Esophagus mucosa (tissue), 1 donor: Measurements from ENCODE around the gene MGA. TPM values are rescaled to one million over a fixed set of nuclear protein-coding genes. Genes with fewer than 3 reads are reported as not detected.
"Not testable (repeated sequence)": the region's sequence is repeated elsewhere in the genome, so short reads cannot be mapped to it uniquely, and the experiment has no call there.

Experiments used
- ATAC-seq: fragments of 200-7000 bp; cut with Tn5 transposase; one replicate; pipeline ENCODE4 v1.9.1; 2020
- total RNA-seq: library from RNA; stranded (reverse); gene quantifications from one replicate; pipeline ENCODE4 v1.2.4, GENCODE V29; 2023
- donor health status: DM: yes; HTN: yes; CAD: no.

The MGA gene
- total RNA-seq, 1 donor from 2014 or later, result 18.2 TPM

DNA sequence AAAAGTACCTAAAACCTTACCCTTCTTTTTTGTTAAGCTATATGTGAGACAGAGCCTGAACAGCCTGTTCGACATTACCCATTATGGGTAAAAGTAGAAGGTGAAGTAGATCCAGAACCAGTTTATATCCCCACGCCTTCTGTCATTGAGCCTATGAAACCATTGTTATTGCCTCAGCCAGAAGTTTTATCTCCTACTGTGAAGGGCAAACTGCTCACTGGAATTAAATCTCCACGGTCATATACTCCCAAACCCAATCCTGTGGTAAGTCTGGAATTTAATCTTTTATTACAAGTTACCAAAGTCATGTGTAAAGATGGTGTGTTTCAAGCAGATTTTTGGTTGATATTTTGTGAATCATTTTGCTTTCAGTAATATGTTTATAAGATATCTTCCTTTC lies 66.9 kb downstream of the MGA start:
- peak; percentile 25 for ATAC-seq

DNA sequence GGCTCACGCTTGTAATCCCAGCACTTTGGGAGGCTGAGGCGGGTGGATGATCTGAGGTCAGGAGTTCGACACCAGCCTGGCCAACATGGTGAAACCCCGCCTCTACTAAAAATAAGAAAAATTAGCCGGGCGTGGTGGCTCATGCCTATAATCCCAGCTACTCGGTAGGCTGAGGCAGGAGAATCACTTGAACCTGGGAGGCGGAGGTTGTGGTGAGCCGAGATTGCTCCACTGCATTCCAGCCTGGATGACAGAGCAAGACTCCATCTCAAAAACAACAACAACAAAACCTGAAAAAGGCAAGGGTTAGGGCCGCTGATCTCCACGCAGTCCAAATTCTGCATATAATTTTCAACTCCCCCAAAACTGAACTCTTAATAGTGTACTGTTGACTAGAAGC lies 67.9 kb downstream of the MGA start:
- ATAC-seq, result not testable (repeated sequence)

DNA sequence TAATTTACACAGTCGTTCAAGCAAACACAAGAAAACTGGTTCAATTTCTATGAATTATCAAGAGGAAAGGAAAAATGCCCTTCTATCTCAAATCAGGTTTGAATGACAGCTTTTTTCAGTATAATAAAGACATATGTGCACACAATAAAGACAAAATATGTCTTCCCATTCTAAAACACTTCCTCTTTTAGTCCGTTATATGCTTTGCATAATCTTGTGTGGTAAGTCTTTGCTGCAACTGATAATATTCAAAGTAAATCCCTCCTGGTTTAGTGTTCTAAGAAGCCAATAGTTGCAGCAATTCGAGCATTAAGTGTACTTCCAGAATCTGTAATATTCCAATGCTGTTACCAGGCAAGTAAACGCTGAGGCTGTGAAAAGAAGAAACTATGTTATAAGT lies 70.3 kb downstream of the MGA start:
- no peak for ATAC-seq

DNA sequence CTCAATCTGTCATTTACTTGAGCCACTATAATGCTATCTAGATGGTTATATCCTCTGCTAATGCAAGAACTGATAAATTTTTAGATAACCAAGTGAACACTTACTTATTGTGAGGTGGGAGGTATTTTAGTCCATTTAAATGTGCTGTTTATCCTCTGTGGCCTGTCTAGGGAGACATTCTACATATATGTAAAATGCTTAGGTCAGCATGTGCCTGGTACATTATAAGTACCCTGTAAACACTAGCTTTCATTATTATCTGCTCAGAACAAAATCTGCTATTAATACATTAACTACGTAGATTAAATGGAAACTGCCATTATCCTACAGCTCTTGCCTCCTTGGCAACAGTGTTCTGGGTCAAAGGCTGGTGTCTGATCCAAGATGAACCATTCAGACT lies 72.3 kb downstream of the MGA start:
- ATAC-seq, result no peak

DNA sequence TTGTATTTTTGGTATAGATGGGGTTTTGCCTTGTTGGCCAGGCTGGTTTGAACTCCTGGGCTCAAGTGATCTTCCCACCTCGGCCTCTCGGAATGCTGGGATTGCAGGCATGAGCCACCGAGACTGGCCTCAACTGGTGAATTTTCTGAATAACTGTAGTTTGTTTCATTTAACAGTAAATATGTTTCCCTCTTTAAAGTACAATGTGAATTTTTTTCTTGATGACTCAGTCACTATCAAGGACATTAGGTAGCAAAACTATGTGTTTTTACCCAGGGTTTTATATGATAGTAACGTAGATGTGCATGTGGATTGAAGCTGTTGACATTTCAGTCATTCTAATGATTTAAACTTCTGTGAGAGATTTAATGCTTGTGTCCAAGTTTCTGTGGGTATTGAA lies 73.9 kb downstream of the MGA start:
- ATAC-seq, result no peak

DNA sequence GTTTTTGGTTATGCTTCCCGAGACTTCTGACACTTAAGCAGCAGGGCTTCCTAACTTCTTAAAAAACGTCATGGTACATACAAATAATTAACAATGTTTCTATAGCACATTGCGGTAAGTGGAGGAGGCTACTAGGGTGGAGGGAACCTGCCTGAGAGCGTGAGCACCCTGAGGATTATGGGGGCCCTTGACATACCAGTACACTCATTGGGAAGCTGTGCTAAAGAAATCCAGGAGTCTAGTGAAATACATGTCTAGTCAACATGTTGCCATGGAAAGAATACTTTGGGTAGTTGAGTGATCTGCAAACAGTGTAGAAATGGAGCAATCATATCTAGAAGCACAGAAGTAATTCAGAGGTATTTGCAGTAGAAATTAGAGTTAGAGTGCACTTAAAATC lies 74.8 kb downstream of the MGA start:
- no peak for ATAC-seq

DNA sequence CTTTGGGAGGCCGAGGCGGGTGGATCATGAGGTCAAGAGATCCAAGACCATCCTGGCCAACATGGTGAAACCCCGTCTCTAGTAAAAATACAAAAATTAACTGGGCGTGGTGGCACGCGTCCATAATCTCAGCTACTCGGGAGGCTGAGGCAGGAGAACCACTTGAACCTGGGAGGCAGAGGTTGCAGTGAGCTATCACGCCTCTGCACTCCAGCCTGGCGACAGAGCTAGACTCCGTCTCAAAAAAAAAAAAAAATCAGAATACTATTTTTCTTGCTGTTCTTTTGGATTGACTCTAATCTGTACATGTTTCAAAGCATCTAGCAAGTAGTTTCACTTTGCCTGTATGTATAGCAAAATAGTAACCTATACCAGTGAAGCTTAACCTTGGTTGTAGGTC lies 75.3 kb downstream of the MGA start:
- ATAC-seq, result not testable (repeated sequence)

DNA sequence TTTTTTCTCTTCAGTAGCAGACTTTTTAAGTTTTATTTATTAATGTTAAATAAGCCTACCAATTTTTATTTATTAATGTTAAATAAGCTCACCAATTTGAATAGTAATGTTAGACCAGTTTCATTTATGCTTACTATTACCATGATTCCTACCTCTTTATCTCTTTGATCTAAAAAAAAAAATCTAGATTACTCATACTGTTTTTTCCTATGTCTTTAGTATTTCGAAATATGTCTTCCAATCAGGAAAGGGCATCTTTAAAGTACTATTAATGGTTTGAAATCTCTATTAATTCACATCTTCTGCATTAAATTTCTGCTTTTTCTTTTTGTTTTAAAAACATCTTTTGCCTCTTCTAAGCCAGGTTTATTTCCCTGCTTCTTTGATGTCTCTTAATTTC lies 86.6 kb downstream of the MGA start:
- ATAC-seq, result no peak

DNA sequence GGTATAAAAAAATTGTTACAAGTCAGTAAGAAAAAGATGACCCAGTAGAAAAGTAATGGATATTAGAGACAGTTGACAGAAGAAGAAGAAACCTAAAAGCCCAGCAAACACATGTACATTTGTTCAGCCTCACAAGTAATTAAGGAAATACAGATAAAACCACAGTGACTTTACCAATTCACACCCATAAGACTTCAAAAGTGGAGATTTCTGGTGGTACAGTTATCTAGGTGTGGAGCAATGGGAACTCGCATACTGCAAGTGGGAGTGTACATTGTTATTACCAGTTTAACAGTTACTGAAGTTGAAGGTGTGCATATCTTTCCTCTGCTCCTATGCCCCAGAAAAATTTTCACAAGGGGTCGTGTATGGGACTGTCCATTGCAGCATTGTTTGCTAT lies 96.0 kb downstream of the MGA start:
- no peak for ATAC-seq

DNA sequence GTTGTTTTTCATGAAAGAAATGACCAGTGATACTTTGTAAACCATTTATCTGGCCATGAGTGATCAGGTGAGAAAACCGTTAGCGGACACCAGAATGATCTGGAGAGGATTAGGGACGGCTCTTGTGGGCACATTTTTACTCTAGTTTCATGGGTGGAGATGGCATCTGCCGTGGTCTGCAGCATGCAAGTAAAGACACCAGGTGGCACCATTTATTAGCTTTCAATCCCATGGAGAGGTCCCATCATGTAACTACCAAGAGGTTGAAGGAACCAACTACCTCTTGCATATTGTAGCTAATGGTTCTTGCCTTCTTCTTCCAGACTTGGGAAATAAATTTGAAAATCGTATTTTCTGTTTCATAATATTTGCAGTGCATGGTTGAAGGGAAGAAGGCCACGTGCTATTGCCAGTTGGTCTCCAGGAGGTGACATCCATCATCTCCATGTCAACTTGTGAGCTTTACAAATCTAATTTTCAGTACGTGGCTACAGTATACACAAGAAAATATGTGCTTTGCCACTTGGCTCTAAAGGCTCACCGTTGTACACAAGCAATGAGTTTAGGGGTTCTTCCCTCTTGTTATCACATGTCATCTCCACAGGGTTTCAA lies 112.6 kb downstream of the MGA start:
- peak; percentile 50 for ATAC-seq

DNA sequence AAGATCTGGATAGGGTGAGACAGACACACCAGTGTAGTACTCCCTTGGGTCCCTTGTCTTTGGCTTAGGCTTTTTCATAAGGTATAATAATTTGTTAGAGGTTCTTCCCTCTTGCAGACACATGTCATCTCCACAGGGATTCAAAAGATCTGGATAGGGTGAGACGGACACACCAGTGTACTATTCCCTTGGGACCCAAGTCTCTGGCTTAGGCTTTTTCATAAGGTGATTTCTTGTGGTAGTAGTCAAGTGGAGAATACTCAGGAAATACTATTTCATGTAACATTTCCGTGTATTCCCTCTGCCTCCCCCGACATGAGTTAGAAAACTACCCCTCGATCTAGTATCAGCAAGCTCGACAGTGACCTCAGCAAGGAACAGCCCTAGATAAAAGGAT lies 113.1 kb downstream of the MGA start:
- ATAC-seq, result no peak

DNA sequence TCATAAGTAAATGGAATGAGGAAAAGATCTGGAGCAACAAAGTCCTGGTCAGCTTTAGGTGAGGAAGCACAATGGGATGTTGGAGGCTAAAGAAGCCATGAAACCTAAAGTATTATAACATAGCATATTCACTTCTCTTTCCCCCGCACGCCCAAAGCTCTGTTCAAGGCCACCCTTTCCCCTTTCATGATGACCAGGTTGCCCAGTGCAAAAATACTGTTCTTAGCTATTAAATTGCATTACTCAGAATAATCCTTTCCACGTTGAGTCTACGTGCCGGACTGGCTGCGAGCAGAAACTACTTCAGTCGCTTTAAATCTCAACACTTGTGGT lies 113.5 kb downstream of the MGA start:
- ATAC-seq, result no peak

DNA sequence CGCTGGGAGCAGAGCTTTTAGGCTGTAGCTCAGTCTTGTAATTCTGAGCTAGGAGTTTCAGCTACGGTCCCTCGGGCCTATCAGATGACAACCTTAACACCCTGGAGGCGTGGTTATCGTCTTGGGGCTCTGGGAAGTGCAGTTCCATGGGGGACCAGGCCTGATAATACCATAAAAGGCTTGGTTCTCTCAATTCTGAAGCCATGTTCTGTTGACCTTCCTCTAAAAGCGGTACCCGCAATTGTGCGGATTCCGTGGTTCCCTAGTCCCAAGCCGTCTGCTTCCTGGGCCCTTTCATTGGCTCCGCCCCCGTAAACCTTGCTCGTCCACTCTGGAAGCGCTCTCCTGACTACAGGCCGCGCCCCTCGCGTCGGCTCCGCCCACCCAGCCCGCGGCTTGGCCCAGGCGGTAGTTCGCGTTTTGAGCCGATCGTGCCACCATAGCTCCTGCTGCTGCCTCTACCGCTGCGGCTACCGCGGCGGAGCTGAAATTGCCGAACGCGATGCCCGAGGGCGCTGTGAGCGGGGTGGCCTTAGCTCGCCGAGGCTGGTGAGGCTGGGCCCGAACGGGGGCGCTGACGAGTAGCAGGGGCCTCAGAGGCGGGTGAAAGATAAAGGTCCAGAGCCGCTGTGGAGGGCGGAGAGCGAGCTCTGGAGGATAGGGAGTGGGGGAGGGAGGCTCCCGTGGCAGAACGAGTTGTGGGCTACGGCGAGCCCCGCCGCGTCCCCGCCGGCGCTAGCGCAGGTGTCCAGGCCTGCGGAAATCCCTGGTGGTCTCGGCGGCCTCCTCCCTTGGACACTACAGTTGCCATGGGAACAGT lies 114.1 kb downstream of the MGA start, which contains the start of gene MAPKBP1:
TSS of gene MAPKBP1 (plus strand) at position 423 of the 820 bp plus-strand sequence. CDS start 792 bp downstream, outside the sequence.
- ATAC-seq, result peak; percentile 93

DNA sequence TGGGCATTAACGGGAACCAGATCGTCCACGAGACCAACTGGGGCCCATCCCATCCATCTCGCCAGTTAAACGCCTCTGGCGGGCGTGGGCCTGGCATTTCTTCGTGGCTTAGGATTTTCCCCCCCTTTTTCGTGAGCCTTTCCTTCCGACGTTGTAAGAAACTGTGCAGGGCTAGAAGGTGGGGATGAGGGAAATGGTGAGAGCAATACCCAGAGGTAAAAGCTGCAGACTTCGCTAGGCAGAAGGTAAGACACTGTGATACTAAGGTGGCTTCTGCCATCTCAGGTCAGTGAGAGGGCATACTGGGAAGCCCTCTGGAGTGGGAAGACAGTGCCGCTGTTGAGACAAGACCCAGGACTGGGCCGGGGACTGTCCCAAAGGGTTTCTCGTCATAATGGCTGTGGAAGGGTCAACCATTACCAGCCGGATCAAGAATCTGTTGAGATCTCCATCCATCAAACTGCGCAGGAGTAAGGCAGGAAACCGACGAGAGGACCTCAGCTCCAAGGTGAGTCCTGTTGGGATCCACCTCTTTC lies 114.7 kb downstream of the MGA start:
- ATAC-seq, result peak; percentile 12

DNA sequence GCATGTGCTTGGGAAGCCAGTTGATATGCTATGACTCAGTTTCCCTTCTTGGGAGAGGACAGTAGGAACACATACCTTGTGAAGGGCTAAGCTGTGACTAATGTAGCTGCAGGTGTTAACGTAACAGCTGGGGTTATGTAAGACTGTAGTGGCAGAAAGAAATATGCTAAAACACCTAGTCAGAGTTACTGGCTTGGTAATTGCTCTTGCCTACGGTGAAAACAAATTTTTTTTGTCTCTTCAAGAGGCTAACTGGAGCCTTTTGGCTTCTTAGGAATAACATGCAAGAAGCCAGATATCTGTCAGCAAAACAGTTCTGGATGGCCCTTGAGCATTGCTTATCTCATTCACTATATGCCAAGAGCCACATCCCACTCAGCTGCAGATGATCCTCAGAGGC lies 115.4 kb downstream of the MGA start:
- ATAC-seq, result peak; percentile 48

DNA sequence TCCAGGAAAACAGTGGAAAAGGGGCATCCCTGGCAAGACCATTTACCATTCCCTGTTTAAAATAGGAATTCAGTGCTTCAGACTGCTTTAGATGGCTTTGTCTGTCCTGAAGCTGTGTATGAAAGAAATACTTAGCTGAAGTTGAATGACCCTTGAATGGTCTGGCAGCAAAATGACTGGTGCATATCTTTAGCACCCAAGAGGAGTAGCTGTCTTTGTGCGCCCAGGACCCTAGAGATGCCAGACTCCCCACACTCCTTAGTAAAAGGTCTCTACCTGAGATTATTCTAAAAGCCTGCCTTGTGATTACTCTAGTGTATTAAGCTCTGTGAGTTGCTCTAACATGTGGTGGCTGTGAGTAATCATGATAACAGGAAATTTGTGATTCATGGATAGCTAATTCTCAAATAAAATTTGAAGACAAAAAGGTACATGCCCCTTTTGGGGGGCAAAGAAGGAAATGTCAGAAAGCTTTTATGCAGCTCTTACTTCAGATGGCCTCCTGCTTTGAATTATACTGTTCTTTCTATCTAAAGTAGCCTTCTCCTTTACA lies 117.3 kb downstream of the MGA start:
- ATAC-seq, result no peak

DNA sequence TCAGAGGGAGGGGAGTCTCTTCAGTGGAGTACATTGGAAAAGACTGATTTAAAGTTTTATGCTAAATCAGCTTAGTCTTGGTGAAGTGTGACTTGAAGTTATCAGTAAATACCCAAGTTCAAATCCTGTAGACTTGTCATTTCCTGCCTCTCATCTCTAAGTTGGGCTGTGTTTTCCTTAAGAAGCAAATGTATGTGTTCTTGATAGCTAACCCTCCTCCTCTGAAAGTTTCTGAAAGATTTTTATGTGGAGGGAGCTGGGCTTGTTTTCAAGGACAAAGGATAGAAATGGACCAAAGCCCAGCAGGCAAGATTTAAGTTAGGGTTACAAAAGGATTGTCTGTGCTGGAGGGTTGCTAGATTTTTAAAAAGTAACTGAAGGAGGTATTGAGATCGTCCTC lies 118.3 kb downstream of the MGA start:
- ATAC-seq, result no peak

DNA sequence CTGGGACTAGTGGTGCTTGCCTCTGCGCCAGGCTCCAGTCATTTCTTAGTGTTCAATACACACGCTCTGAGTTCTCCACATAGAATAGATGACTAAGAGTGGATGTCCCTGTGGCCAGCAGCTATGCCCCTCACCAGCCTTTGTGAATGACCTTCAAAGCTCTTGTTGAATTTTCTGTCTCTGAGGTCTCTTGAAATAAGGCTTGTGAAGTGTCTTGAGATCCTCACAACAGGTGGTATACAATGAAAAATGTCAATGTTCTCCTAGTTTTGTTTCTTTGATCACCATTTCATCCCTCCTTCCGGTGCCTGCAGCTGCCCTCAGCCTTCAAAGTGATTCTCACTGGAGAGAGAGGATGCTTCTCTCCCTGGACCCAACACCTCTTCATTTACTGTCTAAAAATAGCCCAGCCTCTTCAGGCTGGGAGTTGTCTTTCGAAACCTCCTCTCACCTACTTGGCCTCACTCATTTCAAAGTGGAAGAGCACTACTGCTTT lies 119.5 kb downstream of the MGA start:
- no peak for ATAC-seq

DNA sequence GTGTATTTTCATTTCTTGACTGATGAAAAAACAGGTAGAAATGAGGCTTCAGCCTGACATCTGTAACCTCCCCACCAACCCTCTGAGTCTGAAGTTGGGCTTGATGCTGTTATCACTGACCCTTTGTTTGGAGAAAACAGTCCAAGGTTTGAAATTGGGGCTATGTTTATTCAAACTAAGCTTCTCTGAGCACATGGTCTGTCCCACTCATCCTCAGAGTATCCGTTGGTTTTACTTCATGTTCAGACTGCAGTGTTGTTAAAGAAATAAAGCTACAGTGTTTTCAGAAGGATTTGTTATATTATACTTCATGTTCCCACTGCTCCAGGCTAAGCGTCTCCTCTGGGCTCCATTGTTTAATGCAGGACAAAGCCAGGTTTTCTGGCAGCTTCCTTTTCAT lies 120.1 kb downstream of the MGA start:
- ATAC-seq, result peak; percentile 19

DNA sequence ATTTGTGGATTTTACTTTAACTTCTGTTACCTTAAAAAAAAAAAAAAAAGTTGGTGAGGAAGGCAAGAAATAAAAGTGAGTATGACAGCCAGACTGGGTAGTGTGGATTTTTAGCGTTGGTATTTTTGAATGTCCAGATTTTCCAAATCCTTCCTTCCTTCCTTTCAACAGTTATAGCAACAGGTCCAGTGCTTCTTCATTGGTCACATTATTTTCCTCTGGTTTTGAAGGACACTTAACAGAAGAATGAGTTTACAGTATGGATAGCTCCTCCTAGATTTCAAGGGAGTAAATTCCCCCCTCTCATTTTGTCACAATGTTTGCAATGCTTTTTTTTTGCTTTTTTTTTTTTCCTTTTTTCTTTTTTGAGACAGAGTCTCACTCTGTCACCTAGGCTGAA lies 120.5 kb downstream of the MGA start:
- no peak for ATAC-seq

DNA sequence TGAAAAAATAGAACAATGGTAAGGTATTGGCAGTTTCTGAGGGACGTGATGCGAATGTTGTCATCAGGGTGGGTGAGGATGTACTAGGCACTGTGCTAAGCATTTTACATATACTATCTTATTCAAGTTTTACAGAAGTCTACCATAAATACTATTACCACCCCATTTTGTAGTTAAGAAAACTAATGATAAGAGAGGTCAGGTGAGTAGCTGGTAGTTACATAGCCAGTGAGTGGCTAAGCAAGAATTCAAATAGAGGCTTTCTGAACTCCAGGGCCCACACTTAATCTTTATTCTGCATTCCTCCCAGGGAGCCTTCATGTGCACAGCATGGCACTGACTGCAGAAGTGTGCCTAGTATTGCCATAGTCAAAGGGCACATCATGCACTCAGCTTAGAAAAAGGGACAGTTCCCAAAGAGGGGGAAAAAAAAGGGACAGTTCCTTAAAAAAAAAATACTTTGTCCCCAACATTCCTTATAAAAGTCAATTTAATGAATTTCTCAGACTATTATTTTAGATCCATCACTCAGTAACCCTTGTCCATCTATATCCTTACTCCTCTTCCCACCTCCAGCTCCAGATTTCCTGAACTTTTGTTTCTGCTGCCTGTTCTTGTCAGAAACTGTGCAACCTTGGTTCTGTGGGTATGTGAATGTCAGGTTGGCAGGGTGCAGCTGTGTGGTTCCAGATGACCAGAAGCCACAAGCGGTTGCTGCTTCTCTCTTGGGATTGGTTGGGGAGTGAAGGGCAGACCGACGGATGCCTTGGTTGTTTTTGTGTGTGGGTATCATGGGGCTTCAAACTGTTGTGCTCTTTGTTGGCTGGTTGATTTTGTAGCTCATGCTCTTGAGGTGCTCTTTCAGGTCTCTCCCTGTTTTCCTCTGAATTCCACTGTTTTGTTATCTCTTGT lies 122.4 kb downstream of the MGA start:
- ATAC-seq, result no peak

DNA sequence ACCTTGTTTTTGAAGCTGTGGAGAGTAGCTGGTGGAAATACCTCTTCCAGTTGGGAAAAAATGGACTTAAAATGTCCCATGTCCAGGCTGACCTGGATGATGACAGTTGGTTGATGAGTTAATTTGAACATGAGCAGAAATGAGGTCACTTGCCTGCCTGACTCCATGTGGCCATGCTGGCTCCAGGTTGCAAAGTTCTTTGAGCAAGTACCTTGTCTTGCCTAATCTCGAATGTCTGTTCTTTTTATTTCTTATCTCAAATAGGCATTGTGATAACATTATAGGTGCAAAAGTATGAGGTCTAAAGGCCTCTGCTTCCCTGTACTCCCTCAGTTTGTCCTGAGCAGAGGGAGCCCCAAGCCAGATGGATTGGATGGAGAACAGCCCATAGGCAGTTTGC lies 123.1 kb downstream of the MGA start:
- ATAC-seq, result no peak

DNA sequence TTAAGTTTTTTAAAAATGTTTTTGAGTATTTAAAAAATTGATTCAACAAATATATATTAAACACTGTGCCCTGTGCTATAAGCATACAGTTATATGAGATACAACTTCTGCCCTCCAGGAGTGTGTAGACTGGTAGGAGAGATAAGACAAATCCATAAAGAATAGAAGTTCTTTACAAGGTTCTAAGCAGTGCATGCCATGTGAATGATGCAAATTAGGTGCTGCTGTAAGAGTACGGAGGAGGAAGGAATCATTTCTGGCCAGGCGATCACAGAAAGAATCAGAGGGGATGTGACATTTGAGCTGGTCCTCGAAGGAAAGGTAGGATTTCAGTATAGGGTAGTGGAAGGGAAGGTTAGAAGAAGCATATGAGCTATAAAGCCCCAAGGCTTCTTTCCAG lies 128.1 kb downstream of the MGA start:
- ATAC-seq, result no peak
